Measurements from ENCODE around the gene CETN1.

CETN1 gene

GRCh38 chr18:577643-578375 lies 2.4 kb upstream of the CETN1 start:
- peak; percentile 56 for DNase-seq

GRCh38 chr18:579238-579637 lies 942 bp upstream of the CETN1 start:
- DNase-seq = no peak

- DNase-seq = no peak
Observed at GRCh38 chr18:581096-581495, 916 bp downstream of the CETN1 start.

- no peak for DNase-seq
Observed at GRCh38 chr18:582465-582864, 2.3 kb downstream of the CETN1 start.

- DNase-seq = no peak
Observed at GRCh38 chr18:595068-595467, 14.9 kb downstream of the CETN1 start.

GRCh38 chr18:595571-595970 lies 15.4 kb downstream of the CETN1 start:
- DNase-seq = no peak

- DNase-seq = peak; percentile 98
Observed at GRCh38 chr18:596288-596881, 16.2 kb downstream of the CETN1 start.

GRCh38 chr18:598124-598589 lies 18.0 kb downstream of the CETN1 start:
- no peak for DNase-seq

- DNase-seq = no peak
Observed at GRCh38 chr18:600107-600506, 19.9 kb downstream of the CETN1 start.

GRCh38 chr18:604771-605170 lies 24.6 kb downstream of the CETN1 start:
- DNase-seq = no peak

- DNase-seq = no peak
Observed at GRCh38 chr18:607930-608329, 27.8 kb downstream of the CETN1 start.

GRCh38 chr18:610214-610928 lies 30.2 kb downstream of the CETN1 start:
- no peak for DNase-seq

- no peak for DNase-seq
Observed at GRCh38 chr18:612156-612555, 32.0 kb downstream of the CETN1 start.

GRCh38 chr18:614193-614592 lies 34.0 kb downstream of the CETN1 start:
- no peak for DNase-seq

- no peak for DNase-seq
Observed at GRCh38 chr18:615092-615521, 34.9 kb downstream of the CETN1 start.

GRCh38 chr18:615773-616172 lies 35.6 kb downstream of the CETN1 start:
- peak; percentile 53 for DNase-seq

GRCh38 chr18:616380-616995 lies 36.3 kb downstream of the CETN1 start:
- DNase-seq = peak; percentile 85

GRCh38 chr18:617970-618504 lies 37.9 kb downstream of the CETN1 start:
- DNase-seq = no peak

GRCh38 chr18:618618-619017 lies 38.4 kb downstream of the CETN1 start:
- no peak for DNase-seq

GRCh38 chr18:621291-622043 lies 41.3 kb downstream of the CETN1 start:
- no peak for DNase-seq

- no peak for DNase-seq
Observed at GRCh38 chr18:622289-622688, 42.1 kb downstream of the CETN1 start.

Data from DMS53 (cell line).